ENCODE data around the gene SLC36A3. TPM values are rescaled to one million over a fixed set of nuclear protein-coding genes. Genes with fewer than 3 reads are reported as not detected.
A peak's percentile ranks its signal among the peaks of the same experiment; 100 is the strongest.
"Not testable (repeated sequence)": the region's sequence is repeated elsewhere in the genome, so short reads cannot be mapped to it uniquely, and the experiment has no call there.

Gene SLC36A3
- total RNA-seq, 2 donors from 2014 or later = not detected

DNA sequence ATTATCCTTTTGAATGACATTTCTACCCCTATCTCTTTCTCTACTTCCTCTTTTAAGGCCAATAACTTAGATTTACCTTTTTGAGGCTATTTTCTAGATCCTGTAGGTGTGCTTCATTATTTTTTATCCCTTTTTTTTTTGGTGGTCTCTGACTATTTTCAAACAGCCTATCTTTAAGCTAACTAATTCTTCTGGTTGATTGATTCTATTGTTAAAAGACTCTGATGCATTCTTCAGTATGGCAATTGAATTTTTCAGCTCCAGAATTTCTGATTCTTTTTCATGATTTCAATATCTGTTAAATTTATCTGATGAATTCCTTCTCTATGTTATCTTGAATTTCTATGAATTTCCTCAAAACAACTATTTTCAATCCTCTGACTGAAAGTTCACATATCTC, 7.4 kb upstream of the SLC36A3 start:
- ATAC-seq (no peak), DNase-seq (no peak)
- intact Hi-C loops (cut with DNase I) = no loop called here

DNA sequence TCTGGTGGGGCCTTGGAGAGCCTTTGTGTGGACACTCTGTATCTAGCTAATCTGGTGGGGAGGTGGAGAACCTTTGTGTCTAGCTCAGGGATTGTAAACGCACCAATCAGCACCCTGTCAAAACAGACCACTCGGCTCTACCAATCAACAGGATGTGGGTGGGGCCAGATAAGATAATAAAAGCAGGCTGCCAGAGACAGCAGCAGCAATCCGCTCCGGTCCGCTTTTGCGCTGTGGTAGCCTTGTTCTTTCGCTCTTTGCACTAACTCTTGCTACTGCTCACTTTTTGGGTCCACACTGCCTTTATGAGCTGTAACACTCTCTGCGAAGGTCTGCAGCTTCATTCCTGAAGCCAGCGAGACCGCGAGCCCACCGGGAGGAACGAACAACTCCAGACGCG, 6.3 kb upstream of the SLC36A3 start:
- ATAC-seq; intact Hi-C loops (cut with DNase I); DNase-seq: not testable (repeated sequence)

DNA sequence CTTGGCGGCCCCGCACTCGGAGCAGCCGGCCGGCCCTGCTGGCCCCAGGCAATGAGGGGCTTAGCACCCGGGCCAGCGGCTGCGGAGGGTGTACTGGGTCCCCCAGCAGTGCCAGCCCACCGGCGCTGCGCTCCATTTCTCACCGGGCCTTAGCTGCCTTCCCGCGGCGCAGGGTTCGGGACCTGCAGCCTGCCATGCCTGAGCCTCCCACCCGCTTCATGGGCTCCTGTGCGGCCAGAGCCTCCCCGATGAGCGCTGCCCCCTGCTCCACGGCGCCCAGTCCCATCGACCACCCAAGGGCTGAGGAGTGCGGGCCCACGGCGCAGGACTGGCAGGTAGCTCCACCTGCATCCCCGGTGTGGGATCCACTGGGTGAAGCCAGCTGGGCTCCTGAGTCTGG, 5.7 kb upstream of the SLC36A3 start:
- intact Hi-C loops (cut with DNase I); DNase-seq; ATAC-seq: not testable (repeated sequence)

- ATAC-seq (peak in 1 of 2 donors; percentile 67), DNase-seq (no peak)
- intact Hi-C loops (cut with DNase I) = no loop called here
Observed at GRCh38 chr5:151298063-151298855, 5.3 kb downstream of the SLC36A3 start.

- ATAC-seq = no peak
- no peak for DNase-seq
- intact Hi-C loops (cut with DNase I) = no loop called here
Observed at GRCh38 chr5:151296974-151297373, 6.6 kb downstream of the SLC36A3 start.

DNA sequence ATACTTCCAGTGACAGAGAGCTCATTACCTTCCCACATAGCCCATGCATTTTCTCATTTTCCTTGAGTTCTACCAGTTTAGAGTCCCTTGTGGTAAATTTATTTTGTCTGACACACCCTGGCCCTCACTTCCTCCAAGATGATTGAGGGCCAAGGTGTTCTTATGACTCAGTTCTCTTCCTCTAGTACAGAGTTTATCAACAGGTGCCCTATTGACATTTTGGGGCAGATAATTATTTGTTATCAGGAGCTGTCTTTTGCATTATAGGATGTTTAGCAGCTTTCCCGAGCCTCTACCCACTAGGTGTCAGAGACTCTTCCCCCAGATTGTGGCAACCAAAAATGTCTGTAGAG, 7.1 kb downstream of the SLC36A3 start:
- intact Hi-C loops (cut with DNase I) = no loop called here
- DNase-seq = no peak

GRCh38 chr5:151295791-151296477, 7.6 kb downstream of the SLC36A3 start:
- DNase-seq (no peak), ATAC-seq (no peak)
- intact Hi-C loops (cut with DNase I) = no loop called here

More for the DNA sequence above, 7.1 kb downstream of the SLC36A3 start:
- ATAC-seq = no peak

- DNase-seq (no peak), ATAC-seq (no peak)
- intact Hi-C loops (cut with DNase I) = no loop called here
Observed at GRCh38 chr5:151295138-151295537, 8.4 kb downstream of the SLC36A3 start.

GRCh38 chr5:151293624-151294023, 9.9 kb downstream of the SLC36A3 start:
- ATAC-seq (no peak), DNase-seq (no peak)
- intact Hi-C loops (cut with DNase I) = no loop called here

DNA sequence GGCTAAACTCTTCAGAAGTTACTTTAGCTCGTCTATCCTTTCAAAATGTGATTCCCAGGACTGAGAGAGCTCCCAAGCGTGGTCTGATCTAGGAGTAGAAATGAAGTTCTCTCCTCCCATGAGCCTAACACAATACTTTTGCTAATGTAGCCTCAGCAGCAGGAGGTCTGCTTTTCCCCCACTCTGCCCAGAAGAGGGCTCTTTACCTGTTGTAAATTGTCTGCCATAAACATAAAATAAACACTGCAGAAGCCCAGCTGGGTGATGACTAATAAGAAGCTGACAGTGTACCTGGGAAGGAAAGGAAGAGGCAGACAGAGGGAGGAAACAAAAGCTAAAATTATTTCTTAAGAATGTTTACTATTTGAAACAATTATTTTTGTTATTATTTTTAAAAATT, 15.4 kb downstream of the SLC36A3 start:
- no peak for DNase-seq
- intact Hi-C loops (cut with DNase I) = no loop called here

GRCh38 chr5:151286246-151286645, 17.3 kb downstream of the SLC36A3 start:
- intact Hi-C loops (cut with DNase I) = no loop called here
- ATAC-seq = no peak
- no peak for DNase-seq

More for the DNA sequence above, 15.4 kb downstream of the SLC36A3 start:
- no peak for ATAC-seq

DNA sequence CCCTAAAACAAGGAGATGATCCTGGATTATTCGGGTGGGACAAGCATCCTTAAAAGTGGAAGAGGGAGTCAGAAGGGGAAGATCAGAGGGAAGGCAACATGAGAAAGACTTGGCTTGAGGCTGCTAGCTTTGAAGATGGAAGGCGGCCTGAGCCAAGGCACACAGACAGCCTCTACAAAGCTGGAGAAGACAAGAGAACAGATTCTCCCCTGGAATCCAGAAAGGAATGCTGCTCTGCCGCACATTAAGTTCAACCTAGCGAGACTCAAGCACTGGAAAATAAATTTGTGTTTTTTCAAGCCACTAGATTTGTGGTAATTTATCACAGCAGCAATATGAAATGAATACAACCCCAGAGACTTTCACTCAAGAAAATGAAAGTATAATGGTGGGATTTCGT, 17.9 kb downstream of the SLC36A3 start:
- ATAC-seq (no peak), DNase-seq (no peak)
- intact Hi-C loops (cut with DNase I) = no loop called here

DNA sequence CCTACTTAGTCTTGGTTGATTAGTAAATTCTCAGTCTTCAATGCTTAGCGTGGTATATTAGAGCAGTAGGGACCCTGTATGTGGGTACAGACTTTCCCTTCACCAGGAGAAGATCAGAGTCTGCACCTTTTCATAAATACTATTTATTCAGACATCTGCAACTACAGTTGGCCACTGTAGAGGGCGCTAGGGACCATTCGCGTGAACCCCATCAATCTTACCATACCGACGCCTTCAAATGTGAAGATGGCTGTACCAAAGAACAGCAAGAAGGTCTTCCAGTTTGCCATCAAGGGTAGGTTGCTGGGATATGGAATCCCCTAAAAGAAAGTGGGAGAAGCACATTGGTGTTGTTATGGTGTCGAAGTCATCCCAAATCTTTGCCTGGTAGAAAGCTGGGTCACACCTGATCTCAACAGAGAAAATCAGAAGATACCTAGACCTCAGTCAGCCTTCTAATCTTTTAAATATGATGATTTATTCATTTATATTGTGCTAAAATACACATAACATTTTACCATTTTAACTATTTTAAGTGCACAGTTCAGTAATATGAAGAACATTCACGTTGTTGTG, 19.1 kb downstream of the SLC36A3 start:
- ATAC-seq (no peak), DNase-seq (no peak)
- intact Hi-C loops (cut with DNase I) = no loop called here

DNA sequence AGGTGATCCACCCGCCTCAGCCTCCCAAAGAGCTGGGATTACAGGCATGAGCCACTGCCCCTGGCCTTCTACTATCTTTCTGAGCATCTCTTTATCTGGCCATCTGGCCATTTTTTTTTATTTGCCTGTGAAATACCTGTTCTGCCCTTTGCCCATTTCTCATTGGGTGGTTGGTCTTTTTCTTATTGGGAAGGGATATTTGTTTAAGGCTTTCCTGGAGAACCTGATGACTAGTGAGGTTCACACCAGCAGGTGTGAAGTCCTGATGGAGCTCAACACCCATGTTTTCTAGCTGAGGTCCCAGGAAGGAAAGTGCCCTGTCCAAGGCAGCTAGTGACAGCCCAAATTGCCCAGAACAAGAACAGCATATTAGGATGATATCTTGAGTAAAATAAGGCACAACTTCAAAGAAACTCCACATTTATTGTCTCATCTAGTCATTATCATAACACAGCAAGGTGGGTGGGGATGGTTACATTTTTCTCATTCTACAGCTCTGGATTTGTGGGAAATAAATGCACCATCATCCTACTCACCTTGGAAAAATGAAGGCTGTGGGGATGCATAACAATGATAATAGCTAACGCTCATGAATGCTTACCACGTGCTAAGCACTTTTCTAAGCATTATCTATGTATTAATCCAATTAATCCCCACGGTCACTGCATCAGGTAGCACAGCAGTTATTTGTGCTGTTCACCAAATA, 20.3 kb downstream of the SLC36A3 start:
- intact Hi-C loops (cut with DNase I) = no loop called here
- ATAC-seq = no peak
- DNase-seq = no peak

DNA sequence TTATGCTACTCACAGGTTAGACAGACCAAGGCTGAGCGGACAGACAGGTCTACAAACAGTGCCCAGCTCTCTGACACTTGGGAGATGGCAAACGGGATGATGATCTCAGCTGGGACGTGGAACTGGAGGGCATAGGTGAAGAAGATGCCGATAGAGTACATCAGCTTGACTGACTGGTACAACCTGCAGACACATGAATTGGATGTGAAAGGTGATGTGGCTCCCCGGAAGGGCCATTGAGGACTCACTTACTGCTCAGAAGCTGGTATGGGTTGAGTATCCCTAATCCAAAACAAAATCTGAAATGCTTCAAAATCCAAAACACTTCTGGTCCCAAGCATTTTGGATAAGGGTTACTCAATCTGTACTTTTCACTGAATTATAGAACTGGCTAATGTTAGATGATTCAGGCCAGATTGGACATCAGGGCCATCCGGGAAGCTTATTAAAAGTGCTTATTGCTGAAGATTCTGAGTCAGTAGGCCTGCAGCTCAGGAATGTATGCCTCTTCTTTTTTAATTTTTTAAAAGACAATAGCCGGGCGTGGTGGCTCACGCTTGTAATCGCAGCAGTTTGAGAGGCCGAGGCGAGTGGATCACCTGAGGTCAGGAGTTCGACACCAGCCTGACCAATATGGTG, 22.4 kb downstream of the SLC36A3 start:
- intact Hi-C loops (cut with DNase I) = no loop called here
- no peak for DNase-seq

GRCh38 chr5:151280443-151280842, 23.1 kb downstream of the SLC36A3 start:
- intact Hi-C loops (cut with DNase I) = no loop called here
- no peak for ATAC-seq
- DNase-seq = no peak

More for the DNA sequence above, 22.4 kb downstream of the SLC36A3 start:
- ATAC-seq = no peak

- intact Hi-C loops (cut with DNase I) = no loop called here
- ATAC-seq = no peak
- DNase-seq = no peak
Observed at GRCh38 chr5:151278845-151279244, 24.7 kb downstream of the SLC36A3 start.

DNA sequence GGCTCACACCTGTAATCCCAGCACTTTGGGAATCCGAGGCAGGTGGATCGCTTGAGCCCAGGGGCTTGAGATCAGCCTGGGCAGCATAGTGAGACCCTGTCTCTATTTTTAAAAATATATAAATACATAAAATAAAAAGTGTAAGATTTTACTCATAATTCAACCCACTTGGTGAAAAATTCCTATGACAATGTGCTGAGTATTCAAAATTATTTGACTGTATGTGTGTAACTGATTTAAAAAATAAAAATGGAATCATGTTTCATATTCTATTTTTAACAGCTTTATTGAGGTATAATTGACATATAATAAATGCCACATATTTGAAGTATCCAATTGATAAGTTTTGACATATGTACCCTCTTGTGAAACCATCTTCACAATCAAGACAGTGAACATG, 27.8 kb downstream of the SLC36A3 start:
- ATAC-seq (no peak), DNase-seq (no peak)
- intact Hi-C loops (cut with DNase I) = no loop called here

- ATAC-seq = no peak
- intact Hi-C loops (cut with DNase I) = no loop called here
- no peak for DNase-seq
Observed at GRCh38 chr5:151274666-151275065, 28.9 kb downstream of the SLC36A3 start.

All from left cardiac atrium (tissue), 4 donors.